Retinal pigment epithelial cell (primary cell): ENCODE measurements around the gene AQP12B.

Experiments used
- DNase-seq: peaks from one replicate; pipeline ENCODE4 v3.0.0-alpha.2; 2010; ENCODE audit warnings: low read depth
- H3K4me3 ChIP-seq: 2 replicates; pipeline ENCODE4 v1.5.1; 2011; ENCODE audit warnings: mild to moderate bottlenecking, low read length, control low read depth, moderate library complexity
- CTCF ChIP-seq: conservative IDR thresholded peaks from 2 replicates; pipeline ENCODE4 v1.5.1; 2011; ENCODE audit warnings: low read depth, low read length, control low read depth, inconsistent platforms

AQP12B gene

DNA sequence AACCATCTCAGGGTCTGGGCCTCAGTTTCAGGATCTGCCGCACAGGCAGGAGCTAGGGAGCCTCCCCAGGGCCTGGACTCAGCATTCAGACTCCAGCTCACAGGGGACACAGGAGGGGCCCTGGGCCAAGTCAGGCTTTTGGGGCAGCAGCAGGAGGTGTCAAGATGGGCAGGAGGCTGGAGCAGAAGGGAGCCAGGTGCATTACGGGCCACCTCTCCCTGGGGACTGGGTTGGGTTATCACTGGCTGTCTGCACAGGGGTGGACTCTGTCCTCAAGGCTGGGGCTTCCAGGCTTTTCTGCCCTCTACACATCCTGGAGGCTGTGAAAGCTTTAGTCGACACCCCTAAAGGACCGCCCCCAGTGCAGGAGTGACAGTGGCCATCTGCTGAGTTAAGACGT lies 29.0 kb upstream of the AQP12B start:
- no peak overlapping the region for H3K4me3 ChIP-seq
- no peak for TF ChIP-seq CTCF
- DNase-seq, result no peak

DNA sequence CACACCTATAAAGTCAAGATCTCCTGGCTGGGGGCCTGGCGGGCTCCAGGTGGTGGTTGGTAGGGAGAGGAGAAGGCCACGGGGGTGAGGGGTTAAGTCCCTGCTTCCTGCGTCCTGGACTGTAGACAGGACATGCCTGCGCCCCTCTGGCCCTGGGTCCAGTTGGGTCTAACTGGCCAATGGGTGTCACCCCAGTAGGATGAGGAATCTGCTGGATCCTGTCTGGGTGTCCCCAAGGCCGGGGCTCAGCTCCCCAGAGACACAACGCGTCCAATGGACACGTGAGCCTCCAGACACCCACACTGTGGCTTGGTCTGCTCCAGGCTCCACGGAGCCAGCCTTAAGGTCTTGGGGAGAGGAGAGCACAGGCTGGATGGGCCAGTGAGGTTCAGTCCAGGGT lies 28.6 kb upstream of the AQP12B start:
- no peak overlapping the region for H3K4me3 ChIP-seq
- no peak for DNase-seq
- TF ChIP-seq CTCF, result no peak

DNA sequence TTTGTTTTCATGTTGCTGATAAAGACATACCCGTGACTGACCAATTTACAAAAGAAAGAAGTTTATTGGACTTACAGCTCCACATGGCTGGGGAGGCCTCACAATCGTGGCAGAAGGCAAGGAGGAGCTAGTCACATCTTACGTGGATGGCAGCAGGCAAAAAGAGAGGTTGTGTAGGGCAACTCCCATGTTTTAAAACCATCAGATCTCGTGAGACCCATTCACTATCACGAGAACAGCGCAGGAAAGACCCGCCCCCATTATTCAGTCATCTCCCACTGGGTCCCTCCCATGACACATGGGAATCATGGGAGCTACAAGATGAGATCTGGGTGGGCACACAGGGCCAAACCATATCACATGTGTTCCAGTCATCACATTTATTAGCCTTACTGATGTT lies 25.8 kb upstream of the AQP12B start:
- no peak overlapping the region for H3K4me3 ChIP-seq
- TF ChIP-seq CTCF, result no peak
- DNase-seq, result no peak

DNA sequence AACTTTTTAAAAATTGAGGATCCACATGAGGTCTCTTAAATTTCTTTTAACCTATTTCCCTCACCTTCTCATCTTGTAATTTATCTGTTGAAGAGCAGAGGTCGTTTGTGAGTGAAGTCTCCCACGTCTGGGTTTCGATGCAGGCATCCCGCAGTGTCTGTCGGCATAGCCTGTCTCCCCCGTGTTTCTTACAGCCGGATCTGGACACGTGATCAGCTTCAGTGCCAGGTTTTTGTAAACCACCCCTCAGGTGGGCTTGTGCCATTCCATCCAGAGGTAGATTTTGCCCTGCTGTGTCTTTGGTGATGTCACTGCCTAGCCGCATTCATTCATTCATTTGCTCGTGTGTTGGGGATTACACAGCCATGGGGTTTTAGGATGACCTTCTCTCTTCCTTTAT lies 25.1 kb upstream of the AQP12B start:
- DNase-seq, result no peak

GRCh38 chr2:240707043-240707756 lies 24.5 kb upstream of the AQP12B start:
- no peak for TF ChIP-seq CTCF
- DNase-seq, result no peak
- H3K4me3 ChIP-seq, result no peak overlapping the region

More for the DNA sequence above, 25.1 kb upstream of the AQP12B start:
- TF ChIP-seq CTCF, result no peak
- H3K4me3 ChIP-seq, result no peak overlapping the region

DNA sequence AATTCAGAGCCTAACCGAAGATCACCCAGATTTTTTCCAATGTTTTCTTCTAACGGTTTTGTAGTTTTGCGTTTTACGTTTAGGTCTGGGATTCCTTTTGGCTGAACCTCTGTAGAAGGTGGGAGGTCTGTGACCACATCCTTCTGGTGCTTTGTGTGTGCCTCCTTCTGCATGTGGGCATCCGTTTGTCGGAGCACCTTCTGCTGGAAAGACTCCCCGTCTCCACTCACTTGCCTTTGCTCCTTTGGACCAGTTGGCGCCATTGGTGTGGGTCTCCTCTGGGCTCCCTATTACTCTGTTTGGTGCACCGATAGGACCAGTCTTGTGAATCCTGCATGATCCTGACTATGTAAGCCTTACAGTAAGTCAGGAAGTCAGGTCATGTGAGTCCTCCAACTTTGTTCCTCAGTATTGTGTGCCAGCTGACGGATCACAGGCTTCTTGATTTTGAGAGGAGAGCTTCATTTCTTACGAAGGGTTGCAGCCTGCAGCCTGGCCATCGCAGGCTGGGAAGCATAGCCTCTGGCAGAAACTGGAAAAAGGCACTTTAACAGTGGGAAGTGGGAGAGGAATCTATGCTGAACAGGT lies 22.6 kb upstream of the AQP12B start:
- peak; percentile 18 for DNase-seq
- no peak overlapping the region for H3K4me3 ChIP-seq
- no peak for TF ChIP-seq CTCF

DNA sequence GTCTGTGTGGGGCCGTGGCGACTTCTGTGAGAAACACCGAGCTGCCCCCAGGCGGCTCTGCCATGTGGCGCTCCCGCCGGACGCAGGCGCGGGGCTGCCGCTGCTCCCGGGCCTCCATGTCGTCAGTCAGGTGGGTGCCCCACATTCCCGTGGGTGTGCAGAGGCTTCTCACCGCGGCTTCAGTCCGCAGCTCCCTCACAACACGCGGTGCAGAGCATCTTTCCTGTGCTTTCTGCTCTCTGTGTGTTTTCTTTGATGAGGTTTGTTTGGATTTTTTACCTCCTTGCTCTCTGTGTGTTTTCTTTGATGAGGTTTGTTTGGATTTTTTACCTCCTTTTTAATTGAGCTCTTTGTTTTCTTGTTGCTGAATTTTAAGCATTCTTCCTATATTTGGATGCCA lies 22.0 kb upstream of the AQP12B start:
- no peak for DNase-seq
- H3K4me3 ChIP-seq, result no peak overlapping the region
- TF ChIP-seq CTCF, result no peak
